ENCODE data around the gene MGAT5.

Gene MGAT5

DNA sequence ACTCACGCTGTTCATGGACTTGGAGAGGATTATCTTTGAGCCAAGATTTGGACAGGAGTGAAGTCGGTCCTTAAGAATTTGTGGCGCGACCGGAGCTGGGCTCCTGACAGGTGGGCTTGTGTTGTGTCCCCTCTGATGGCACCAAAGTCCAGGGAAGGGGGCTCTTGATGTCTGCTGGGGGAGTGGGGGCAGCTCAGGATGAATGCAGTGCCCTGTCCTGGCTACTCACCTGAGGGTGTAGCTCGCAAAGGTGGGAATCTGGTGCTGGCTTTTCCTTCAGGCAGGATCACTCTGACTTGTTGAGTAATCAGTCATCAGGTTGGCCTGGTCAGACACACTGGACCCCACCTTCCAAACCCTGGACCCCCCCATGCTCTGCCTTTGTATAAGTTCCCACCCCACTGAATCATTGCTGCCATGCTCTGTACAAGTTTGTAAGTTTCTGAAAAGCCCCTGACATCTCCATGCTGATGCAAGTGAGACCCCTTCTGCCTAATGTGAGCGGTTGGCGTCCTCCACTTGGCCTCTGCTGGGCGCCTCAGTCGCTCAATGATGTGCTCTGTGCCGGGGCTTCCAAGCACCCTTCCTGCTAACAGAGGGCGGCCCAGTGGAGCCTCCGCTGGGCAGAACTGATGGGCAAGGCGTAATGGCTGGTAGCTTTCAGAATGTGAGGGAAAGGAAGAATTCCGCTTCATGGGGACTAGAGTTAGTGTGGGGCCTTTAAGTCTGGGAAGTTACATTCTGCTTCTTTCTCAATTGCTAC is 196.1 kb downstream of the MGAT5 start:
- no peak for DNase-seq (ENCODE audit: low read depth)

DNA sequence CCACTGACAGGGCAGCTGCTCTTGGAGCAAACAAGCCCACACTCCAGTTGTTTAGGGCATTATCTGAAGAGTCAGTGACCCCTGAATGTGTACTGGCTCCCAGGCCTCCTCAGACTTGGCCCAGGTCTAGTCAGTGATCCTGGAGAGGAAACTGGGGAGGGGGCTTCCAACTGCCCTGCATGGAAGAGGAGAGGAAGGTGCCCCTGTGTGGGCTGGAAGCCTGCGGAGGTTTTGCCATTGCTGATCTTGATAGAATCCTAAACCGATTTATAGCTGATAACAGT is 197.4 kb downstream of the MGAT5 start:
- no peak for DNase-seq (ENCODE audit: low read depth)

DNA sequence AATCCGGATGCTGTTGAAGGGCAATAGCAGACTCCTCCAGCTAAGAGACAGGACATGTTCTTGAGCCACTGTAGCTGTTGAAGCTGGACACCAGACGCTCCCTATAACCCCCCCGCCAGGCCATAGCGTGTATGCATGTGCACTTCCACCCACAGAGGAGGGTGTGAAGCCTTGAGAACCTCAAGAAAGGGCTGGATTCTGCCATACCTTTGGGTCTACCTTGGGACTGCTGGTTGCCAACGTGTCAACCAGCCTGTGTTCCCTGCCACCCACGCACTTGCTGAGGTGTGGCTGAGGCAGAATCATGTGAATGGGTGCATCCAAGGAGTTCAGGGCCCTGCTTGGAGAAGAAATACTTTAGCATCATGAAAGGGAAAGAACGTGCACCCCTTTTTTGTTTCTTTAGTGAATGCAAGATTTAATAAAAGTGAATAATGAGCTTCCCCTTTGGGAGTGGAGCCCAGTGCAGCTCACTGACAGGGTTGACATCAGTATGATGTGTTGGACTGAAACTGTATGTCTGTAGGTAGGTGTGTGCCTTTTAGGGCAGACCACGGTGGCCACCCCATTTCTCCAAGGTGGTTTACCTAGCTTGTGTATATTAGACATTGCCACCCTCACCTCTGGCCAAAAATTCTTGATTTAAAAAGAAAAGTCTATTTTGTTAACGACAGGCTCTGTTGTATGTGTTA is 198.3 kb downstream of the MGAT5 start:
- DNase-seq (ENCODE audit: low read depth): no peak

DNA sequence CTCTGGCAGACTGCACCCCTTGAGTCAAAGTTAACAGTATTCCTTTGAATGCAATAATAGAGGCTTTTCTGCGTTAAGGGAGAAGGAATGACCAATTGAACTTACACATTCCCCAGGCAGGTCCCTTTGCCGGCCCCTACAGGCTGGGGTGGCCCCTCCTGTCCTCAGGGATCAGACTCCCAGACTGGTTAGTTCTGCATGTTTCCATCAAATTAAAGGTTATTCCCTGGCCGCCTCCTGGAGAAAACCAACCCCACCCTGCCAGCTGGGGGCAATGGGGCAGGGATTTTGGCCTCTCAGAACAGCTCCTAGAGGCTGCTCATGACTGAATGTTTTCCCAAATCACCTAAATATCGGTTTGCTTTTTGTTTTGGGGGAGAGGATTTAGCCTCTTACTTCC is 199.6 kb downstream of the MGAT5 start:
- no peak for DNase-seq (ENCODE audit: low read depth)

DNA sequence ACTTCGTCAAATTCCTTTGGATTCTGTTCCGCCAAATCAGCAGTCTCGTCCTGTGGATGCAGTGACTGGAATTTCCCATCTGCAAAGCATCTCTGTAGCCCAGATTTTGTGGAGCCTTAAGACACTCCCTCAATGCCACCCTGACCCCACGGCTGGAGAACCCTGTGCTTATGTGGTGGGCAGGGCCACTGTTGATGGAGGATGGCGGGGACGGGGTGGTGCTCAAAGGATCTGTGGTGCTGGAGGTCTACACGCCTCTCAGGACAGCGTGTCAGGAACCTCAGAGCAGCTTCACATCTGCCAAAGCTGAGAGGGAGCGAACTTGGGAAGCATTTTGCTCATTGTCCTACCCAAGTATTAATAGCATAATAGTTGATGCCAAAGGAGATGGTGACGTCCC is 200.1 kb downstream of the MGAT5 start:
- no peak for DNase-seq (ENCODE audit: low read depth)

DNA sequence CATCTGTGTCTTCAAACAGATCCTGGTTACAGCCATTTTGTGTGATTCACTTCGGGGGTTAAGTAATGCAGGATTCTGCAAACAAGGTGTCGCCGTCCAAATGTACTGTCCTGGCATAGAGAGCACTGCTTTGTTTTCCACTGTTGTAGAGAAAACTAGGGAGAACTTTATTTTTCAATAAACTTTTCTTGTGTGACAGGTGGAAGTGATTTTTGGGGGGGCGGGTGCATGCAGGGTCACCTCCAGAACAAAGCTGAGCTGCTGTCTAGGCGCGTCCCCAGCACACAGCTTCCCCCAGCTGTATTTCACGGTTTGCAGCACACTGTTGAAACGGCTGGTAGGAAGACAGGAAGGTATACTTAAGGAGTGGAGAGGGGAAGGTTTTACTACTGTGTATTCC is 200.6 kb downstream of the MGAT5 start:
- no peak for DNase-seq (ENCODE audit: low read depth)

DNA sequence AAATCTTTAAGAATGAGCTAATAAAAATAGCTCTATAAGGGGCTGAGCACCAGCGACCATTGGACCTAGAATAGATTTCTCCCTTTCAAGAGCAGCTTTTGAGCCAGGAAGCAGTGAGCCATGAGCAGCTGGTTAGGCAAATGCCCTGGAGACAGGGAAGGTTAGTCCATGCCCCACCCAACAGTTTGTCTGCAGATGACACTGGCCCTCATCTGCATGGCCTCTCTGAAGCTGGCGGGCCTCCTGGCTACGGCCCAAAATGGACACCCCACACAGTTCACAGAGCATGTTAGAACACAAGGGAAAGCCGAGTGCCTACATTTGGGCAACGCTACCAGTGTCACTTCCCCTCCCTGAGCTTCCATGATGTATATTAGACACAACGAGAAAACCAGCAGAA is 201.1 kb downstream of the MGAT5 start:
- no peak for DNase-seq (ENCODE audit: low read depth)

DNA sequence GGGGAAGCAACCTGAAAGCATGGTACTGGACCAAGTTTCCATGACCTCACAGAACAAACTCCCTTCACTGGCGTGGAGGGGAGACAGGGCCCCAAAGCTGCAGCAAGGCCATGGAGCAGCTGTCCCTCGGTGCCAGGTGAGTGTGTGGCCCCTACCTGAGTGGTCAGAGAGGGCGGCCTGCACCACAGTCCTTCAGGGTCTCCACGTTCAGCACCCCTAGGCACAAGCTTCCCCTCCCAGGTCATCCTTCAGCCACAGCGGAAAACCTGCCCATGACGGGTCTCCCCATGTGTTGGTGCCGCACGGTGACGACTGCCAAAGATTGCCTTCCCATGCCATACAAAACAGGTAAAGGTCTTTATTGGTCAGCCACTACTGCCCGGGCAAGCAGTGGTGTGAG is 201.6 kb downstream of the MGAT5 start:
- no peak for DNase-seq (ENCODE audit: low read depth)

DNA sequence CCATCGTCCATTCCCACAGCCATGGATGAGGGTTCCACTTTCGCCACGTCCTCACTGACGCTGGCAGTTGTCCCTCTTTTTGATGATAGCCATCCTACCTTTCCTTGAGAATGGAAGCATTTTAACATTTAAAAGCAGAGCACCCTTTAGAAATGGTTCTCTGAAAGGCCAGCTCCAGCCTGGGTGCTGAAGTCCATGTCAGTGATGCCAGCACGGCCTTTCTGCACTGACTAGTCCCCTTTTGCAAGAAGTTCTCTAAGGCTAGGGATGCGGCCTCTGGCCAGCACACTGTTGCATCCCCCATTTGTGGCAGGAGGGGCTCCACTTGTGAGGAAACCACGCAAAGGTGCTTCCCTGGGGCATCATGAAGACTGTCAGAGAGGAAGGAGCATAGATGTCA is 203.5 kb downstream of the MGAT5 start:
- no peak for DNase-seq (ENCODE audit: low read depth)

DNA sequence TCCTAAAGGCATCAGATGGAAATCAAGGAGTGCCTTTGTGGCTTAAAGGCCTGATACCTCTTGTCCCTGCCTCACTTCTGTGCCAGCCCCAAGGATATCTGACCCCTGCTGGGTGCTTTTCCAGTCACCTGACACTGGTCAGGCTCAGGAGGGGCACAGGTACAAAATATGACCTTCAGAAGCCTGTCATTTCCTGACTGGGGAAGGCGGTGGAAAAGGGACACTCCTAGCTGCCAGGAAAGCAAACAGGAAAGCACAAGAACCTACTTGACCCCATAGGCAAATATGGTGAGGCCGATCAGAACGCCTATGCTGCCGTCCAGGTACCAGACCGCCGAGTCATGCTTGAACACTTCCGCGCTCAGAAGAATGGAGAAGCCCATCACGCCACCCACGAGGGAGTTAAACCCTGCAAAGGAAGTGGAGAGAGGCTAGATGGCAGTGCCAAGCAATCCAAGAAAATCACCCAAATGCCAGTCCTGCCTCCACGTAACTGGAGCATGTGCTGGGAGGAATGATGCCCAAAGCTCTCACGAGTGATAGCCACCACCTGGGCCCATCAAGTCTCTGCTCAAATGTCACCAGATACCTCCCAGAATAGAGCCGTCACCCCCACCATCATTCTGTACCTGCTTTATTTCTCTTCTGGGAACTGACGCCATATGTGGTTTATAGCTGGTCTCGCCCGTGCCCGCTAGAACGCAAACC is 204.0 kb downstream of the MGAT5 start:
- no peak for DNase-seq (ENCODE audit: low read depth)

DNA sequence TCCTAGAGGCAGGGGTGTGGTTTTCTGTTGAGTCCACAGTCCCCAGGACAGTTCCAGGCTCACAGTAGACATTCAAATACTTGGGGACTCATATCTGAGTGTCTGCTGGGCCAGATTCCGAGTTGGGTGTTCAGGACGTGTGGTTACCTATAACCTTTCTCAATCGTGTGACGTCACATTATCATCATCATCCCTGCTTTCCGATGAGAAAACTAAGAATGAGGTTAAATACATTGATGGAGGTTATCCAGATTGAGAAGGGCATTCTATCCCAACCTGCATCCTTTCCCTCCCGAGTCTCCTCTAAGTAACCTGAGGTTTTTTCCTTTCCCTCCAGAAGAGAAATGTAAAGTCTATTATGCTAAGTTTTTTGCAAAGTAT is 204.6 kb downstream of the MGAT5 start:
- no peak for DNase-seq (ENCODE audit: low read depth)

DNA sequence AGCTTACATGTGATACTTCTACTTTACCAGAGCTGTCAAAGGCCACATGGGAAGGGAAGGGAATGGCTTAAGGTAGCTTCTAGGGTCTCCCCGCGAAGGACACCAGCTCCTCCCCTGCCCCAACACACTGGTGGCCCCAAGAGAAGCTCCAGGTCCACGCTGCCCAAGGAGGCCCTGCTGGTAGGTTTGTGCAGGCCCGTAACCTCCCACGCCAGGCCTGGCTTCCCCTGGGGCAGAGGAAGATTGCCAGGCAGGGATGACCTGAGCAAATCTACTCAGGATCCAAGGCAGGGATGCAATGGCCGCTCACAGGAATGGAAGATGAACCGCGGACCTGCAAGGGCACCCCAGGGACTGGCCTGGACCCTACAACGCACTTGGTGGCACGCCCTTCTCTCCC is 205.1 kb downstream of the MGAT5 start:
- DNase-seq (ENCODE audit: low read depth): no peak

DNA sequence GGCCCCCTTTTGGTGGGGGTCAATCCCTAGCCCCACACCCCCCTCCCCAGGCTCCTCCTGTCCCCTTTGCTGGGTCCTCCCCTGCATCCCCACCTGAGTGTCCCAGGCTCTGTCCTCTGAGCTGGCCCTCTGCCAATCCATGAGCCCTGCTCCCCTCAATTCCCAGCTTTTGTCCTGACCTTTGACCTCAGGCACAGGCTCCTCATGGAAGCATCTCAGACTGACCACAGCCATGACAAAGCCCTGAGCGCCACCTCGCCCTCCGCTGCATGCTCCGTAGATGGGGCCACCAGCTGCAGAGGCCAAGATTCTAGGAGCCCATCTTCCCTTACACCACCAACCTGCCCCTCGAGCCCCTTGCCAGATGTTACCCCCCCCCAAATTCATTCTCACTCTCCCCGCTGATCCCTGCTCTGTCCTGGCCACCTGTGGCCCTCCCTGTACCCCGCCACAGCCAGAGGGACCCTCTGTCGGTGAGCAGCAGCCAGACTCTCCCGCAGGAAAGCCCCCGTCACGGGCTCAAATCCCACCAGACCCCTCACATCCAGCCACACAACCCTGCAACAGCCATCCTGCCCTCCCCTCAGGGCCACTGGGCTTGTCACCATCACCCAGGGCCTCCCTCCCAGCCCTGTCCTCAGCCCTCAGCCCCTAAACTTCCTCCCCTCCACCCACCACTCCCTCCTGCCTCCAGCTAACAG is 206.0 kb downstream of the MGAT5 start:
- DNase-seq (ENCODE audit: low read depth): no peak

DNA sequence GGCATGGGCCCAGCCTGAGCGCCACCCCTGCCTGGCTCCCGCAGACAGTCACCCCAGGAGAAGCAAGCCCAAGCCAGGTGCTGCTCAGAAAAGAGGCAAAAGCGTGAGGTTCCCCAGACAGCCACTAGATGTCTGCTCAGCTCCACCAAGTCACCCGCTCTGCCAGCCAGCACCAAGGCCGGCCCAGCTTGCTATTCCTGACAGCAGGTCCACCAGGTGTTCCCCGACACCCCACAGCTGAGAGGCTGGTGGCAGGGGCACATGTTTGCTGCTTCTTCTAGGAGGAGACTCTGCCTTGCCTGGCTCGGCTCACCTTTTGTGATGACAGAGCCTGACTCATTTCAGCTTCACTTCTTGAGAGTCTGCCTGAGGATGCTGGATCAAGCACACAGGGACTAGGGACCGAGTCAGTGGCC is 206.7 kb downstream of the MGAT5 start:
- DNase-seq (ENCODE audit: low read depth): no peak

DNA sequence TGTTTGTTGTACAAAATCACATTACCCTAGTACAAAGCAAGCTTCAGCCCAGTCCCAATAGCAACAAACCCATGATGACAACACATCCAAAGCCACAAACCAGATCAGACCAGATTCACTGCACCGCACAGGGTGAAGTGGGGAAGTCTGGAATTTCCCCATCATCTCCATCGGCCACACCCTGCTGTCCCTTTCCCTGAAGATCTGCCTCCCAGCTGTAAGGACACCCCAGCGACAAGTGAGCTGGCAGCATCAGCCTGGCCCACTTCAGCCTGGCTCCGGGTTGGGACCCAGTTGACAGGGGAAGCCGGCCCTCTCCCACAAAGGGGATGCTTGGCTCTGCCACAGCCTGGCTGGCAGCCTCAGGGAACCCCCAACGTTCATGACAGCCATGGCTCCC is 207.6 kb downstream of the MGAT5 start:
- DNase-seq (ENCODE audit: low read depth): no peak

DNA sequence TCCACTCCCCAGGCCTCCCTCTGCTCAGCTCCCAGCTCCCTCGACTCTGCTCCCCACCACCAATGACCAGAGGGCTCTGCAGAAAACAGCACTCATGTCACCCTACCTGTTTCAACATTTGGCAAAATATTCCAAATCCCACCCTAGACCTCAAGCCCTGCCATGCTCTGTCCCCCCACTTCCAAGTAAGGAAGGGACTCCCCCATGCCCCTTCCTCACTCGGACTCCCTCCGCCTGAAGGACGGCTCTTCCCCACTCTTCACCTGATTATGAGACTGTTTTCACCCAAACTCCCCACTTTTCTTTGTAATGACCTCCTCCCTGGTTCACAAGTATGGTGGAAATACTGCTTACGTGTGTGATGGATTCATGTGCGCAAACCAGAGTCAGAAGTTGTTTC is 208.4 kb downstream of the MGAT5 start:
- DNase-seq (ENCODE audit: low read depth): no peak

DNA sequence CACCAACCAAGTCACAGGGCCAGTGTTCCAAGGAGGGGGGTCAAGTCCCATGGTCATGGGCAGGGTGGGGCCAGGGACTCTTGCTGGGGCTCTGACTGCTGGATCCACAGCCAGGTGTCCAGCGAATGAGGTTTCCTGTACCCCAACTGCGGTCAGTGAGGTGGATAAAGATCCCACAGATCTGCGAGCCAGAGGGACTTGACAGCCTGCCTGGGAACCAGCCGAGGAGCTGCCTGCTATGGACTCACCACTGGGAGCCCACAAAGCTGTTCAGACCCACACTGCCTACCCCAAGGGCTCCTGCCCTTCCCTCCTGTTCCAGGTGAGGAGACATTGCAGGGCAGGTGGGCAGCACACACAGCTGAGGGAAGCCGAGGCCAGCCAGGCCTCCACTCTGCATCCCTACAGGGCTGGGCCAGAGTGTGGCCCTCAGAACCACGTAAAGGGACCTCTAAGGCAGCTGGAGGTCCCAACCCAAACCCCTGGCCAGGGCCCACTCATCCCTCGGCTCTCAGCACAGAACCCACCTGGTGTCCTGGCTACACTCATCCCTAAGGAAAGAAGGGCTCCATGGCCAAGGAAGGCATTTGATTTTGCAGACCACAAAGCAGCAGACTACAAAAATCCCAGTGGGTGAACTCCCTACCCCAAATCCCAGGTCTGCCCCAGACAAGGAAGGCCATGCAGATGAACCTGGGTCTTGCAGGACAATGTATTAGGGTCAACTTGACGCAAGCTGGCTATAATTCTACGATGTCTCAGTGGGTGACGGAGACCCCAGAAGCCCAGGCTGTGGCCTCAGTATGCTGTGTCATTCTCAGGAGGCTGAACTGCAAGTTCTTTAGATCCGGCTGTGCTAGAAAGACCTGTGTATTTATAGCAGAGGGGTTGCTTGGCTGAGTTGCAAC is 209.2 kb downstream of the MGAT5 start:
- DNase-seq (ENCODE audit: low read depth): no peak

DNA sequence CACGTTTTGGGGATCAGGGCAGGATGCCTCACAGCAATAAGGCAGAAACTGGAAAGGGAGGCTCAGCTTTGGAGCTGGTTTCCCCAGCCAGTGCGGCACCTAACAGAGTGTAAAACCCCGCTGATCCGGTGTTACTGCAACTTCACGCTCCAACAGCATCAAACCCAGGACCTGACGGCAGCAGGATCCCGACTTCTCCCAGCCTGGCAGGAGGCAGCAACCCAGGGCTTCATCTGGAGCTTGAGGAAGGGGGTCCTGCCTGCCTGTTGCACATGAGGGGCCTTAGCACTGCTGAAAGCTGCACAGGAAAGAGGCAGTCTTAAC is 209.8 kb downstream of the MGAT5 start:
- no peak for DNase-seq (ENCODE audit: low read depth)

DNA sequence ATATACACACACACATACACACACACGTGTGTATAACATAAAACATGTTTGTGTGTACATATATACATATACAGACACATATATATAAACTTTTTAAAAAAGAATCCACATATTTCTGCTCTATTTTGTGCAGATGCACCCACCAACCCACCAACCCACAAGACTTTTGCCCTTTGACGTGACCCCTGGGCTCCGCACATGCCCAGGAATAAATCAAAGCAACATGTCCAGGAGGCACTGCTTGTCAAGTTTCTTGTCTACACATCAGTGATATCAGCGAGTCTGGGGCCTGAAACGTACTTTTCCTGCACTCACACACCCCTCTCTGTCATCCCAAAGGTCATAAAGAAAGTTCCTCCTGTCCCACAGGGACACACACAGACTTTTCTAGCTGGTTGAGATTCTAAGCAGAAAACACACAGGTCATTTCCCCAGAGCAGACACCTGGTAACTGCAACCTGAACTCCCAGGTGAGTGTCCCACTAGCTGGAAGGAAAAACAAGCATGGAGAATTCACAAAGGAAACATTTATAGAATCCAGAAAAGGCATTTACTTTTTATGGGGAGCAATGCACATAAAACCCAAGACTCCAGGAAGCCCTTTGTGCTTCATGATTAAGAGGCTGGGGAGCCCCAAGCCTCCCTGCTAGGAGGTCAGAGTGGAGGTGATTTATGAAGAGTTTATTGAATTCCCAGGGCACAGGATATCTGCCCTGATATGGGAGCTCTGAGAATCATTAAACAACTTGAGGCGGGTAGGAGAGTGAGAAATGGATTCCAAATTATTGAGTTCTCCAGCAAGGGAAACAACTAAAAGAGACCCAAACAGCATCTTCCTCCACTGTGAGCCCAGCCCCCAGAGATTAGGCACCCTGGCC is 211.6 kb downstream of the MGAT5 start:
- DNase-seq (ENCODE audit: low read depth): no peak

DNA sequence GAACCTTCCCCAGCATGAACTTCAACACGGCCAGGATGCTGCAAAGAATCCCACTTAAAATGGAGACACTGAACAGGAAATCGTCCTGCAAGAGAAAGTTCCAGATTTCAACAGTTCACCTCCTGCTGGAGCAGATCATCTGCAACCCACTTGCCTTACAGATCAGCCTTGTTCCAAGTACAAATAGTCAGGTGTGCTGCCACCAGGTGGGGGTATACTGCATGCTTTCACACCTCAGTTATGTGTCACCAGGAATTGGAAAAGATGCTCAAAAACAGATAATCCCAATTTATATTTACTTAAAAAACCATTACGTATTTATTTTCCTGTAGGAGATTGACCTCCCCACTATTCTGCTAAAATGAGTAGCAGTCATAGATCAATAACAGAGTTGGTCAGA is 212.3 kb downstream of the MGAT5 start:
- no peak for DNase-seq (ENCODE audit: low read depth)

DNA sequence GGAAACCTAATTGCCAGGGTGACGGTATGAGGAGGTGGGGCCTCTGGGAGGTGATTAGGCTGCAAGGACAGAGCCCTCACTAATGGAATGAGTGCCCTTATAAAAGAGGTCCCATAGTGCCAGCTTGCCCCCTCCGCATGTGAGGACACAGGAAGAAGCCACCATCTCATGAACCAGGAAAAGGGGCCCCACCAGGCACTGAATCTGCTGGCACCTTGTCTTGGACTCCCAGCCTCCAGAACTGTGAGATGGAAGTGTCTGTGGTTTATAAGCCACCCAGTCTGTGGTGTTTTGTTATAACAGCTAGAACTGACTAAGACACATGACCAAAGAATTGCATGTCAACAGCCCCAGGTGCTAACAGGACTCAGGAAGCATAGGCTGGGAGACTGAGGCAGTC is 214.3 kb downstream of the MGAT5 start:
- DNase-seq (ENCODE audit: low read depth): no peak

All from stimulated activated CD8-positive, alpha-beta memory T cell treated with anti-CD3 and anti-CD28 coated beads, Interleukin-4, amount 100 ng/mL, for 24 hours (primary cell).